Measurements from ENCODE around the gene CDK11B. TPM values are rescaled to one million over a fixed set of nuclear protein-coding genes. Genes with fewer than 3 reads are reported as not detected.
"Not testable (repeated sequence)": the region's sequence is repeated elsewhere in the genome, so short reads cannot be mapped to it uniquely, and the experiment has no call there.

CDK11B gene
- total RNA-seq, 1 donor from 2014 or later = 23.4 TPM

- no peak for TF ChIP-seq EZH2 (IDR thresholded peaks at IDR 0.05; ENCODE audit: insufficient read depth, low read length)
- TF ChIP-seq CTCF (IDR thresholded peaks at IDR 0.05; ENCODE audit: insufficient read depth, low read depth, low read length) = no peak
- no peak overlapping the region for H3K9ac ChIP-seq (ENCODE audit: low read length)
- H3K9me3 Mint-ChIP-seq (ENCODE audit: unreplicated experiment) = no peaks in the 10 kb centered on the region
- peaks cover 40% of the 10 kb centered on the region for H4K20me1 ChIP-seq (ENCODE audit: insufficient read depth, low read length)
- no peak overlapping the region for H2AFZ ChIP-seq (ENCODE audit: low read depth, low read length)
- no peak overlapping the region for H3K27ac ChIP-seq (ENCODE audit: low read depth, low read length)
- FAIRE-seq = no peak
- H3K36me3 Mint-ChIP-seq (ENCODE audit: low read depth, unreplicated experiment) = peaks cover 4% of the 10 kb centered on the region
- no peak for DNase-seq (ENCODE audit: low read depth)
- no peaks in the 10 kb centered on the region for H3K27me3 Mint-ChIP-seq (ENCODE audit: low read depth, unreplicated experiment)
- H3K4me2 ChIP-seq (ENCODE audit: low read length) = no peak overlapping the region
- H3K4me3 Mint-ChIP-seq (ENCODE audit: unreplicated experiment) = no peak overlapping the region
- no peaks in the 10 kb centered on the region for H3K9me3 ChIP-seq (ENCODE audit: insufficient read depth, low read depth, low read length)
- peaks cover 9% of the 10 kb centered on the region for H3K4me1 Mint-ChIP-seq (ENCODE audit: low read depth, unreplicated experiment)
- H3K4me3 ChIP-seq (ENCODE audit: insufficient read depth, low read depth, low read length) = no peak overlapping the region
- peaks cover 3% of the 10 kb centered on the region for H3K4me1 ChIP-seq (ENCODE audit: insufficient read depth, low read length)
- H3K27me3 ChIP-seq (ENCODE audit: insufficient read depth, low read length) = no peaks in the 10 kb centered on the region
- H3K27ac Mint-ChIP-seq (ENCODE audit: unreplicated experiment) = peak overlapping the region; percentile 69
- H3K79me2 ChIP-seq (ENCODE audit: insufficient read depth, low read length) = peaks cover 49% of the 10 kb centered on the region
- H3K36me3 ChIP-seq (ENCODE audit: insufficient read depth, low read length) = no peaks in the 10 kb centered on the region
Measured at GRCh38 chr1:1677718-1678580, 19.1 kb upstream of the CDK11B start.

- H3K79me2 ChIP-seq (ENCODE audit: insufficient read depth, low read length) = peaks cover 35% of the 10 kb centered on the region
- H3K27me3 ChIP-seq (ENCODE audit: insufficient read depth, low read length); H3K27ac Mint-ChIP-seq (ENCODE audit: unreplicated experiment); FAIRE-seq; H3K9ac ChIP-seq (ENCODE audit: low read length); H3K27ac ChIP-seq (ENCODE audit: low read depth, low read length); H3K4me3 Mint-ChIP-seq (ENCODE audit: unreplicated experiment); H3K9me3 ChIP-seq (ENCODE audit: insufficient read depth, low read depth, low read length); H2AFZ ChIP-seq (ENCODE audit: low read depth, low read length); H3K36me3 Mint-ChIP-seq (ENCODE audit: low read depth, unreplicated experiment); DNase-seq (ENCODE audit: low read depth); H3K36me3 ChIP-seq (ENCODE audit: insufficient read depth, low read length); H3K9me3 Mint-ChIP-seq (ENCODE audit: unreplicated experiment); H3K27me3 Mint-ChIP-seq (ENCODE audit: low read depth, unreplicated experiment); H3K4me1 ChIP-seq (ENCODE audit: insufficient read depth, low read length); H3K4me1 Mint-ChIP-seq (ENCODE audit: low read depth, unreplicated experiment); H3K4me3 ChIP-seq (ENCODE audit: insufficient read depth, low read depth, low read length); H3K4me2 ChIP-seq (ENCODE audit: low read length): not testable (repeated sequence)
- H4K20me1 ChIP-seq (ENCODE audit: insufficient read depth, low read length) = peaks cover 28% of the 10 kb centered on the region
Measured at GRCh38 chr1:1676087-1676486, 17.3 kb upstream of the CDK11B start.

- not testable (repeated sequence) for H3K36me3 Mint-ChIP-seq (ENCODE audit: low read depth, unreplicated experiment); H3K27me3 ChIP-seq (ENCODE audit: insufficient read depth, low read length); H3K27ac Mint-ChIP-seq (ENCODE audit: unreplicated experiment); H3K27me3 Mint-ChIP-seq (ENCODE audit: low read depth, unreplicated experiment); H2AFZ ChIP-seq (ENCODE audit: low read depth, low read length); H3K4me1 ChIP-seq (ENCODE audit: insufficient read depth, low read length); H3K4me3 Mint-ChIP-seq (ENCODE audit: unreplicated experiment); FAIRE-seq; H3K4me1 Mint-ChIP-seq (ENCODE audit: low read depth, unreplicated experiment); H3K9me3 ChIP-seq (ENCODE audit: insufficient read depth, low read depth, low read length); H3K36me3 ChIP-seq (ENCODE audit: insufficient read depth, low read length); H3K9me3 Mint-ChIP-seq (ENCODE audit: unreplicated experiment); H3K4me2 ChIP-seq (ENCODE audit: low read length); H3K4me3 ChIP-seq (ENCODE audit: insufficient read depth, low read depth, low read length); H3K27ac ChIP-seq (ENCODE audit: low read depth, low read length); H3K9ac ChIP-seq (ENCODE audit: low read length); DNase-seq (ENCODE audit: low read depth)
- peaks cover 27% of the 10 kb centered on the region for H3K79me2 ChIP-seq (ENCODE audit: insufficient read depth, low read length)
- H4K20me1 ChIP-seq (ENCODE audit: insufficient read depth, low read length) = peaks cover 21% of the 10 kb centered on the region
Measured at GRCh38 chr1:1675218-1675617, 16.4 kb upstream of the CDK11B start.

GRCh38 chr1:1674806-1675205 is 16.0 kb upstream of the CDK11B start:
- FAIRE-seq; H3K9me3 ChIP-seq (ENCODE audit: insufficient read depth, low read depth, low read length); H3K36me3 Mint-ChIP-seq (ENCODE audit: low read depth, unreplicated experiment); H3K4me3 ChIP-seq (ENCODE audit: insufficient read depth, low read depth, low read length); H3K27ac ChIP-seq (ENCODE audit: low read depth, low read length); H3K9ac ChIP-seq (ENCODE audit: low read length); H2AFZ ChIP-seq (ENCODE audit: low read depth, low read length); H3K27me3 Mint-ChIP-seq (ENCODE audit: low read depth, unreplicated experiment); H3K4me3 Mint-ChIP-seq (ENCODE audit: unreplicated experiment); H3K4me1 ChIP-seq (ENCODE audit: insufficient read depth, low read length); H3K4me1 Mint-ChIP-seq (ENCODE audit: low read depth, unreplicated experiment); H3K27ac Mint-ChIP-seq (ENCODE audit: unreplicated experiment); H3K4me2 ChIP-seq (ENCODE audit: low read length); H3K36me3 ChIP-seq (ENCODE audit: insufficient read depth, low read length); DNase-seq (ENCODE audit: low read depth); H3K9me3 Mint-ChIP-seq (ENCODE audit: unreplicated experiment); H3K27me3 ChIP-seq (ENCODE audit: insufficient read depth, low read length): not testable (repeated sequence)
- Histone ChIP-seq H3K79me2 (ENCODE audit: insufficient read depth, low read length) (peaks cover 23% of the 10 kb centered on the region), H4K20me1 (ENCODE audit: insufficient read depth, low read length) (peaks cover 21% of the 10 kb centered on the region)
